Naive thymus-derived CD8-positive, alpha-beta T cell (primary cell): ENCODE measurements around the gene STK32B. TPM values are rescaled to one million over a fixed set of nuclear protein-coding genes. Genes with fewer than 3 reads are reported as not detected.

Experiments used
- ATAC-seq, 2 donors: fragments of 150-1000 bp; cut with Tn5 transposase in 1 of 2; sonication (Bioruptor Pico), chemical (Tn5 transposase) in 1 of 2; 1 replicate in 1 of 2; 2 replicates in 1 of 2; pipeline ENCODE4 v1.10.0; 2021; ENCODE audit warnings: mild to moderate bottlenecking in 2 of 2, moderate library complexity in 2 of 2
- POLR2A ChIA-PET: fragments of 350-600 bp; sonication (Branson Sonifier 250); formaldehyde crosslinking; loops from one replicate; lab custom pipeline; 2021; ENCODE audit warnings: antibody characterized with exemption; lab: Charles Lee
- DNase-seq, 10 donors: peaks; one replicate each; pipeline versions ENCODE4 v3.0.0 to v3.0.0-alpha.2; 2020 to 2022
- H3K27ac Mint-ChIP-seq, 10 donors: one replicate each; pipeline ENCODE4 v1.8.0; 2020 to 2022; ENCODE audit warnings: mild to moderate bottlenecking in 10 of 10, mixed read lengths in 10 of 10, moderate library complexity in 4 of 10, inconsistent platforms in 1 of 10
- H3K27me3 Mint-ChIP-seq, 5 donors: one replicate each; pipeline ENCODE4 v1.8.0; 2021 to 2022; ENCODE audit warnings: mixed read lengths in 5 of 5
- H3K36me3 Mint-ChIP-seq, 3 donors: one replicate each; pipeline ENCODE4 v1.8.0; 2020 to 2022; ENCODE audit warnings: mixed read lengths in 3 of 3, mild to moderate bottlenecking in 2 of 3, inconsistent platforms in 1 of 3
- H3K4me1 Mint-ChIP-seq, 4 donors: one replicate each; pipeline ENCODE4 v1.8.0; 2021 to 2022; ENCODE audit warnings: mixed read lengths in 4 of 4
- H3K4me3 Mint-ChIP-seq, 10 donors: one replicate each; pipeline ENCODE4 v1.8.0; 2020 to 2022; ENCODE audit warnings: mild to moderate bottlenecking in 10 of 10, mixed read lengths in 10 of 10, moderate library complexity in 6 of 10, inconsistent platforms in 1 of 10
- H3K9me3 Mint-ChIP-seq, 9 donors: one replicate each; pipeline ENCODE4 v1.8.0; 2020 to 2022; ENCODE audit warnings: mixed read lengths in 9 of 9, mild to moderate bottlenecking in 3 of 9, inconsistent platforms in 1 of 9, moderate library complexity in 1 of 9
- polyA plus RNA-seq, 3 donors: library from polyadenylated mRNA; unstranded; fragments of 300-500 nt; fragmentation: Illumina TruSeq; gene quantifications; one replicate each; pipeline ENCODE4 v1.2.3, GENCODE V29; 2021
- total RNA-seq, 8 experiments: library from RNA in 2 of 8; stranded (reverse) in 2 of 8; gene quantifications; one replicate each; pipeline ENCODE4 v1.2.3 and lab custom pipeline; 2021 to 2026

STK32B gene
- total and polyA plus RNA-seq, 5 experiments from 2014 or later, result not detected

GRCh38 chr4:5444918-5445517 is 393.7 kb downstream of the STK32B start:
- ATAC-seq (no peak), DNase-seq (no peak)
- Mint-ChIP-seq H3K36me3 (no peaks in the 10 kb centered on the region), H3K27ac (no peak overlapping the region), H3K4me1 (no peaks in the 10 kb centered on the region), H3K4me3 (no peak overlapping the region), H3K27me3 (peaks cover 0 to 9% (median 1%) of the 10 kb centered on the region in 5 donors), H3K9me3 (peaks cover 0 to 2% (median 0%) of the 10 kb centered on the region in 9 donors)
- POLR2A ChIA-PET, result no interaction called here

GRCh38 chr4:5446595-5447226 is 395.4 kb downstream of the STK32B start:
- peaks cover 0 to 2% (median 0%) of the 10 kb centered on the region in 9 donors for H3K9me3 Mint-ChIP-seq
- H3K4me3 Mint-ChIP-seq, result no peak overlapping the region
- ATAC-seq (no peak), DNase-seq (no peak)
- H3K36me3 Mint-ChIP-seq, result no peaks in the 10 kb centered on the region
- POLR2A ChIA-PET, result no interaction called here
- H3K27me3 Mint-ChIP-seq, result peaks cover 0 to 9% (median 1%) of the 10 kb centered on the region in 5 donors
- no peak overlapping the region for H3K27ac Mint-ChIP-seq
- no peaks in the 10 kb centered on the region for H3K4me1 Mint-ChIP-seq

GRCh38 chr4:5447755-5448154 is 396.5 kb downstream of the STK32B start:
- POLR2A ChIA-PET, result no interaction called here
- DNase-seq (no peak), ATAC-seq (no peak)
- H3K9me3 Mint-ChIP-seq, result peaks cover 0 to 3% (median 0%) of the 10 kb centered on the region in 9 donors
- no peaks in the 10 kb centered on the region for H3K36me3 Mint-ChIP-seq
- H3K27me3 Mint-ChIP-seq, result peaks cover 0 to 9% (median 1%) of the 10 kb centered on the region in 5 donors
- no peak overlapping the region for H3K27ac Mint-ChIP-seq
- H3K4me1 Mint-ChIP-seq, result no peaks in the 10 kb centered on the region
- H3K4me3 Mint-ChIP-seq, result no peak overlapping the region

GRCh38 chr4:5448221-5448620 is 396.9 kb downstream of the STK32B start:
- no peaks in the 10 kb centered on the region for H3K4me1 Mint-ChIP-seq
- DNase-seq (no peak), ATAC-seq (no peak)
- H3K27ac Mint-ChIP-seq, result no peak overlapping the region
- H3K4me3 Mint-ChIP-seq, result no peak overlapping the region
- H3K27me3 Mint-ChIP-seq, result peaks cover 0 to 9% (median 1%) of the 10 kb centered on the region in 5 donors
- H3K36me3 Mint-ChIP-seq, result no peaks in the 10 kb centered on the region
- POLR2A ChIA-PET, result no interaction called here
- H3K9me3 Mint-ChIP-seq, result peaks cover 0 to 3% (median 0%) of the 10 kb centered on the region in 9 donors

GRCh38 chr4:5451243-5451642 is 400.0 kb downstream of the STK32B start:
- Mint-ChIP-seq H3K4me3 (no peak overlapping the region), H3K27me3 (peaks cover 0 to 2% (median 1%) of the 10 kb centered on the region in 5 donors), H3K9me3 (peaks cover 0 to 2% (median 0%) of the 10 kb centered on the region in 9 donors), H3K27ac (no peak overlapping the region), H3K4me1 (no peaks in the 10 kb centered on the region), H3K36me3 (no peaks in the 10 kb centered on the region)
- DNase-seq (no peak), ATAC-seq (no peak)
- POLR2A ChIA-PET, result no interaction called here

- H3K9me3 Mint-ChIP-seq, result peaks cover 0 to 2% (median 0%) of the 10 kb centered on the region in 9 donors
- ATAC-seq (no peak), DNase-seq (no peak)
- POLR2A ChIA-PET, result no interaction called here
- no peaks in the 10 kb centered on the region for H3K36me3 Mint-ChIP-seq
- H3K4me3 Mint-ChIP-seq, result no peak overlapping the region
- no peaks in the 10 kb centered on the region for H3K4me1 Mint-ChIP-seq
- H3K27ac Mint-ChIP-seq, result no peak overlapping the region
- no peaks in the 10 kb centered on the region for H3K27me3 Mint-ChIP-seq
Measured at GRCh38 chr4:5452156-5452555, 400.9 kb downstream of the STK32B start.

GRCh38 chr4:5455003-5455585 is 403.8 kb downstream of the STK32B start:
- POLR2A ChIA-PET, result no interaction called here
- H3K9me3 Mint-ChIP-seq, result peaks cover 0 to 2% (median 0%) of the 10 kb centered on the region in 9 donors
- no peaks in the 10 kb centered on the region for H3K27me3 Mint-ChIP-seq
- no peaks in the 10 kb centered on the region for H3K4me1 Mint-ChIP-seq
- DNase-seq (no peak), ATAC-seq (no peak)
- no peak overlapping the region for H3K4me3 Mint-ChIP-seq
- no peaks in the 10 kb centered on the region for H3K36me3 Mint-ChIP-seq
- H3K27ac Mint-ChIP-seq, result no peak overlapping the region

GRCh38 chr4:5456296-5456845 is 405.1 kb downstream of the STK32B start:
- Mint-ChIP-seq H3K27me3 (no peaks in the 10 kb centered on the region), H3K27ac (no peak overlapping the region), H3K4me3 (no peak overlapping the region), H3K9me3 (peaks cover 0 to 2% (median 0%) of the 10 kb centered on the region in 9 donors), H3K36me3 (no peaks in the 10 kb centered on the region), H3K4me1 (no peaks in the 10 kb centered on the region)
- ATAC-seq (no peak), DNase-seq (no peak)
- POLR2A ChIA-PET, result no interaction called here

- Mint-ChIP-seq H3K27me3 (peaks cover 0 to 5% (median 0%) of the 10 kb centered on the region in 5 donors), H3K36me3 (no peaks in the 10 kb centered on the region), H3K4me3 (no peak overlapping the region), H3K27ac (no peak overlapping the region), H3K4me1 (no peaks in the 10 kb centered on the region), H3K9me3 (no peaks in the 10 kb centered on the region)
- POLR2A ChIA-PET, result no interaction called here
- ATAC-seq (no peak), DNase-seq (no peak)
Measured at GRCh38 chr4:5458676-5459075, 407.4 kb downstream of the STK32B start.

GRCh38 chr4:5459236-5459635 is 408.0 kb downstream of the STK32B start:
- Mint-ChIP-seq H3K27ac (no peak overlapping the region), H3K4me1 (no peaks in the 10 kb centered on the region), H3K27me3 (peaks cover 0 to 5% (median 0%) of the 10 kb centered on the region in 5 donors), H3K9me3 (no peaks in the 10 kb centered on the region), H3K4me3 (no peak overlapping the region), H3K36me3 (no peaks in the 10 kb centered on the region)
- ATAC-seq (no peak), DNase-seq (no peak)
- POLR2A ChIA-PET, result no interaction called here

- H3K27me3 Mint-ChIP-seq, result peaks cover 0 to 5% (median 0%) of the 10 kb centered on the region in 5 donors
- no peak for ATAC-seq
- no peak overlapping the region for H3K4me3 Mint-ChIP-seq
- POLR2A ChIA-PET, result no interaction called here
- no peaks in the 10 kb centered on the region for H3K4me1 Mint-ChIP-seq
- H3K36me3 Mint-ChIP-seq, result no peaks in the 10 kb centered on the region
- no peak overlapping the region for H3K27ac Mint-ChIP-seq
- peak in 1 of 10 donors; percentile 6 for DNase-seq
- no peaks in the 10 kb centered on the region for H3K9me3 Mint-ChIP-seq
Measured at GRCh38 chr4:5460106-5460801, 409.0 kb downstream of the STK32B start.

GRCh38 chr4:5461477-5461876 is 410.2 kb downstream of the STK32B start:
- Mint-ChIP-seq H3K27ac (no peak overlapping the region), H3K27me3 (peaks cover 0 to 5% (median 0%) of the 10 kb centered on the region in 5 donors), H3K9me3 (no peaks in the 10 kb centered on the region), H3K36me3 (no peaks in the 10 kb centered on the region), H3K4me1 (no peaks in the 10 kb centered on the region), H3K4me3 (no peak overlapping the region)
- POLR2A ChIA-PET, result no interaction called here
- no peak for ATAC-seq
- no peak for DNase-seq
